Measurements from ENCODE around the gene FAM163B.

The FAM163B gene

DNA sequence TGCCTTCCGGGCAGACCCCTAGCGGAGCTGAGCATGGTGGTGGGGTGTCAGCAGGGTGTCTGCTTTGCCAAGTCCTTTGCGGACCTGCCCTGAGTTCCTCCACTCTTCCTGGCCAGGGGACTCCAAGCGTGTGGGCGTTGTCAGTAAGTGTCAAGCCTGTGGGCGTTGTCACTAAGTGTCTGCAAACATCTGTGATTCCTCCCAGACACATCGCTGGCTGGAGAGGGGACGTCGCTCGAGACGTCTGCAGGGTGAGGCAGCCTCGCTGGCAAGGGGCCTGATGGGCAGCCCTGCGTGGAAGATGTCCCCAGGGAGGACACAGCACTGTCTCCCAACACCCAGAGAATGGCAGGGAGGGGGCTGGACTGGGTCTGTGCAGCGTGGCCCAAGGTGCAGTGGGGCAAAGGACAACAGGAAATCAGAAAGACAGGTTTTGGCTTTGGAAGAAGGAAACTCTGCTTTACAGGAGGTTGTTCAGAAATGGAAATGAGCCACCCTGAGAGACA lies 45.8 kb downstream of the FAM163B start:
- Histone ChIP-seq H3K4me3 (ENCODE audit: low read depth, low read length) (no peak overlapping the region), H3K4ac (ENCODE audit: low read depth, low read length) (no peak overlapping the region), H2BK120ac (ENCODE audit: insufficient read depth, low read length, poor library complexity) (no peak overlapping the region), H3K4me2 (ENCODE audit: low read length) (no peak overlapping the region), H3K4me1 (ENCODE audit: control insufficient read depth in 1 of 2, insufficient read depth in 2 of 2, low read length in 2 of 2) (peaks cover 13% of the 10 kb centered on the region in 2 experiments), H2BK5ac (ENCODE audit: low read depth, low read length, poor library complexity) (no peak overlapping the region), H3K79me2 (ENCODE audit: control insufficient read depth, insufficient read depth, low read length, poor library complexity) (no peaks in the 10 kb centered on the region), H3K36me3 (ENCODE audit: control insufficient read depth in 1 of 2, insufficient read depth in 2 of 2, low read length in 2 of 2) (peaks cover 2 to 12% of the 10 kb centered on the region in 2 experiments), H2AK5ac (ENCODE audit: low read length) (no peak overlapping the region), H4K91ac (ENCODE audit: low read depth, low read length) (peak overlapping the region; percentile 11), H3K9me3 (ENCODE audit: insufficient read depth, low read depth, low read length) (no peaks in the 10 kb centered on the region), H3K14ac (ENCODE audit: low read length) (no peak overlapping the region), H3K18ac (ENCODE audit: low read length) (peak overlapping the region; percentile 5), H2BK12ac (ENCODE audit: low read length) (peak overlapping the region; percentile 4), H2AFZ (ENCODE audit: insufficient read depth, low read length, poor library complexity) (peak overlapping the region; percentile 7), H4K12ac (ENCODE audit: low read depth, low read length) (no peak overlapping the region), H3K27ac (ENCODE audit: low read depth, low read length) (no peak overlapping the region), H4K8ac (ENCODE audit: low read depth, low read length) (no peak overlapping the region), H3K27me3 (ENCODE audit: insufficient read depth, low read length) (no peaks in the 10 kb centered on the region), H3K79me1 (ENCODE audit: low read length) (peaks cover 7% of the 10 kb centered on the region), H3K9ac (ENCODE audit: low read length) (no peak overlapping the region), H3K23ac (ENCODE audit: low read length) (no peak overlapping the region)
- DNase-seq, result no peak
- no CpG with 5 or more reads among the region's 14 CpGs for WGBS (ENCODE audit: extremely low coverage, insufficient coverage, insufficient read length)

DNA sequence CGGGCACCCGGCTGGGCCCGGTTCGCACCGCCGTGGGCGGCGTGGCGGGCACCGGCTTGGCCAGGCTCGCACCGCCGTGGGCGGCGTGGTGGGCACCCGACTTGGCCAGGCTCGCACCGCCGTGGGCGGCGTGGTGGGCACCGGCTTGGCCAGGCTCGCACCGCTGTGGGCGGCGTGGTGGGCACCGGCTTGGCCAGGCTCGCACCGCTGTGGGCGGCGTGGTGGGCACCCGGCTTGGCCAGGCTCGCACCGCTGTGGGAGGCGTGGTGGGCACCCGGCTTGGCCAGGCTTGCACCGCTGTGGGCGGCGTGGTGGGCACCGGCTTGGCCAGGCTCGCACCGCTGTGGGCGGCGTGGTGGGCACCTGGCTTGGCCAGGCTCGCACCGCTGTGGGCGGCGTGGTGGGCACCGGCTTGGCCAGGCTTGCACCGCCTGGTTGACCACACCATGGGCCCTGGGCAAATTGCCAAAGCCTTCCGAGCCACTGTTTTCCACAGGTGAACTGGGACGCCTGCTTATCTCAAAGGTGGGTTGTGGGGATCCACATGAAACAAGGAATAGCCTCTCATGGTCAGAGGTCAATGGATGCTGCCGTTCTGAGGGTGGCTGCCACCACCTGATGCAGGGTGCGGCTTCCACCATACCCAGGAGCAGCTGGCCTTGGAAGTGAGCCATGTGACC lies 46.4 kb downstream of the FAM163B start:
- no peak for DNase-seq
- no peak overlapping the region for H3K4me3 ChIP-seq (ENCODE audit: low read depth, low read length)
- no peak overlapping the region for H3K4ac ChIP-seq (ENCODE audit: low read depth, low read length)
- H3K23ac ChIP-seq (ENCODE audit: low read length), result no peak overlapping the region
- no peak overlapping the region for H4K8ac ChIP-seq (ENCODE audit: low read depth, low read length)
- no peaks in the 10 kb centered on the region for H3K27me3 ChIP-seq (ENCODE audit: insufficient read depth, low read length)
- H2BK120ac ChIP-seq (ENCODE audit: insufficient read depth, low read length, poor library complexity), result no peak overlapping the region
- H2AK5ac ChIP-seq (ENCODE audit: low read length), result no peak overlapping the region
- peak overlapping the region; percentile 5 for H3K18ac ChIP-seq (ENCODE audit: low read length)
- whole genome bisulfite sequencing (ENCODE audit: extremely low coverage, insufficient coverage, insufficient read length), result no CpG with 5 or more reads among the region's 54 CpGs
- H3K27ac ChIP-seq (ENCODE audit: low read depth, low read length), result no peak overlapping the region
- H4K91ac ChIP-seq (ENCODE audit: low read depth, low read length), result peak overlapping the region; percentile 11
- no peak overlapping the region for H3K14ac ChIP-seq (ENCODE audit: low read length)
- peaks cover 7% of the 10 kb centered on the region for H3K79me1 ChIP-seq (ENCODE audit: low read length)
- peaks cover 2 to 12% of the 10 kb centered on the region in 2 experiments for H3K36me3 ChIP-seq (ENCODE audit: control insufficient read depth in 1 of 2, insufficient read depth in 2 of 2, low read length in 2 of 2)
- no peaks in the 10 kb centered on the region for H3K9me3 ChIP-seq (ENCODE audit: insufficient read depth, low read depth, low read length)
- no peak overlapping the region for H3K9ac ChIP-seq (ENCODE audit: low read length)
- H3K4me1 ChIP-seq (ENCODE audit: control insufficient read depth in 1 of 2, insufficient read depth in 2 of 2, low read length in 2 of 2), result peaks cover 17 to 18% of the 10 kb centered on the region in 2 experiments
- H3K4me2 ChIP-seq (ENCODE audit: low read length), result no peak overlapping the region
- H2AFZ ChIP-seq (ENCODE audit: insufficient read depth, low read length, poor library complexity), result peak overlapping the region; percentile 7
- peak overlapping the region; percentile 4 for H2BK12ac ChIP-seq (ENCODE audit: low read length)
- H4K12ac ChIP-seq (ENCODE audit: low read depth, low read length), result no peak overlapping the region
- no peak overlapping the region for H2BK5ac ChIP-seq (ENCODE audit: low read depth, low read length, poor library complexity)
- H3K79me2 ChIP-seq (ENCODE audit: control insufficient read depth, insufficient read depth, low read length, poor library complexity), result no peaks in the 10 kb centered on the region

DNA sequence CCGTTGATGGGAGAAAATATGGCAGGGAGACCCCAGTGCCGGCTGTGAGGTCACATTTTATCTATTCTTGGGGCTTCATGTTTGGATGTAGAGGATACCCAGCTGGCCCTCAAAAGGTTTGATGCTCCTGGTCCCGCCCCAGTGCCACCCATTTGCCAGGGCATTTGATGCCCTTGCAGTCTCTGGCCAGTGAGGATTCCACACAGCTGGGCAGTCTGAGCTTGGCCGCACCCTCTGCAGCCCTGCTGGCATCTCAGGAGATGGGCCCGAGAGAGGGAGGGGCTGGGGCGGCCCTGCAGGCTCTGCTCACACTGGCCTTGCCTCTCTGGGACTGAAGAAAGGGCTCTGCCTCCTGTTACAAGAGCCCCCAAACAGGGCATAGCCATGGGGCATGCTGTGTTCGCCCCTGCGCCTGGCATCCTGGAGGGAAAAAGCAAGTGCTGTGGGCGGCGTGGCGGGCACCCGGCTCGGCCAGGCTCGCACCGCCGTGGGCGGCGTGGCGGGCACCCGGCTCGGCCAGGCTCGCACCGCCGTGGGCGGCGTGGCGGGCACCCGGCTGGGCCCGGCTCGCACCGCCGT lies 47.1 kb downstream of the FAM163B start:
- WGBS (ENCODE audit: extremely low coverage, insufficient coverage, insufficient read length), result no CpG with 5 or more reads among the region's 32 CpGs
- Histone ChIP-seq H2BK120ac (ENCODE audit: insufficient read depth, low read length, poor library complexity) (no peak overlapping the region), H4K12ac (ENCODE audit: low read depth, low read length) (no peak overlapping the region), H2BK12ac (ENCODE audit: low read length) (peak overlapping the region; percentile 20), H4K8ac (ENCODE audit: low read depth, low read length) (no peak overlapping the region), H3K79me2 (ENCODE audit: control insufficient read depth, insufficient read depth, low read length, poor library complexity) (peaks cover 2% of the 10 kb centered on the region), H3K36me3 (ENCODE audit: control insufficient read depth in 1 of 2, insufficient read depth in 2 of 2, low read length in 2 of 2) (peaks cover 2 to 15% of the 10 kb centered on the region in 2 experiments), H3K9ac (ENCODE audit: low read length) (no peak overlapping the region), H2AK5ac (ENCODE audit: low read length) (peak overlapping the region; percentile 26), H3K4me1 (ENCODE audit: control insufficient read depth in 1 of 2, insufficient read depth in 2 of 2, low read length in 2 of 2) (peaks cover 24 to 25% of the 10 kb centered on the region in 2 experiments), H3K4ac (ENCODE audit: low read depth, low read length) (no peak overlapping the region), H3K23ac (ENCODE audit: low read length) (no peak overlapping the region), H3K4me3 (ENCODE audit: low read depth, low read length) (no peak overlapping the region), H3K18ac (ENCODE audit: low read length) (no peak overlapping the region), H2AFZ (ENCODE audit: insufficient read depth, low read length, poor library complexity) (no peak overlapping the region), H4K91ac (ENCODE audit: low read depth, low read length) (peak overlapping the region; percentile 41), H3K4me2 (ENCODE audit: low read length) (no peak overlapping the region), H2BK5ac (ENCODE audit: low read depth, low read length, poor library complexity) (no peak overlapping the region), H3K14ac (ENCODE audit: low read length) (no peak overlapping the region), H3K79me1 (ENCODE audit: low read length) (peaks cover 8% of the 10 kb centered on the region), H3K9me3 (ENCODE audit: insufficient read depth, low read depth, low read length) (no peaks in the 10 kb centered on the region), H3K27me3 (ENCODE audit: insufficient read depth, low read length) (no peaks in the 10 kb centered on the region), H3K27ac (ENCODE audit: low read depth, low read length) (no peak overlapping the region)
- DNase-seq, result no peak

DNA sequence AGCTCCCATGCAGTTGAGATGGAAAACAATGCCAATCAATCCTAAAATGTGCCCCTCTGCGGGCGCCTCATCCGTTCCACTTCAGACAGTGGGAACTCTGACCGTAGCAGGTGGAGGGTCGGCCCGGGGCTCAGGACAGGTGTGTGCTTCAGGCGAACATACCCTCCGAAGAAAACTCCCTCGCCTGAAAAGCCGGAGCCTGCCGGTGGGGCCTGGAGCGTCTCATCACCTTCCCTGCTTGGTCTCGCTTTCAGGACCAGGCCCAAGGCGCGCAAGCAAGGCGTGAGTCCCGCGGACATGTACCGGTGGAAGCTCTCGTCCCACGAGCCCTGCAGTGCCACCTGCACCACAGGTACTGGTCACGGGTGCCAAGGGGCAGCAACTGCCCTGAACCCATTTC lies 48.2 kb downstream of the FAM163B start:
- H3K18ac ChIP-seq (ENCODE audit: low read length), result no peak overlapping the region
- peak overlapping the region; percentile 13 for H4K91ac ChIP-seq (ENCODE audit: low read depth, low read length)
- no peak overlapping the region for H3K9ac ChIP-seq (ENCODE audit: low read length)
- no peak for DNase-seq
- H3K27me3 ChIP-seq (ENCODE audit: insufficient read depth, low read length), result no peaks in the 10 kb centered on the region
- H2BK120ac ChIP-seq (ENCODE audit: insufficient read depth, low read length, poor library complexity), result no peak overlapping the region
- no peak overlapping the region for H2BK5ac ChIP-seq (ENCODE audit: low read depth, low read length, poor library complexity)
- WGBS (ENCODE audit: extremely low coverage, insufficient coverage, insufficient read length), result no CpG with 5 or more reads among the region's 22 CpGs
- H4K12ac ChIP-seq (ENCODE audit: low read depth, low read length), result no peak overlapping the region
- H2BK12ac ChIP-seq (ENCODE audit: low read length), result peak overlapping the region; percentile 16
- no peak overlapping the region for H3K4me3 ChIP-seq (ENCODE audit: low read depth, low read length)
- H3K14ac ChIP-seq (ENCODE audit: low read length), result no peak overlapping the region
- H3K36me3 ChIP-seq (ENCODE audit: control insufficient read depth in 1 of 2, insufficient read depth in 2 of 2, low read length in 2 of 2), result peaks cover 2 to 16% of the 10 kb centered on the region in 2 experiments
- peaks cover 11% of the 10 kb centered on the region for H3K79me1 ChIP-seq (ENCODE audit: low read length)
- no peaks in the 10 kb centered on the region for H3K9me3 ChIP-seq (ENCODE audit: insufficient read depth, low read depth, low read length)
- H3K4me2 ChIP-seq (ENCODE audit: low read length), result no peak overlapping the region
- no peak overlapping the region for H3K4ac ChIP-seq (ENCODE audit: low read depth, low read length)
- H3K79me2 ChIP-seq (ENCODE audit: control insufficient read depth, insufficient read depth, low read length, poor library complexity), result peaks cover 2% of the 10 kb centered on the region
- no peak overlapping the region for H2AK5ac ChIP-seq (ENCODE audit: low read length)
- H2AFZ ChIP-seq (ENCODE audit: insufficient read depth, low read length, poor library complexity), result no peak overlapping the region
- peaks cover 31 to 32% of the 10 kb centered on the region in 2 experiments for H3K4me1 ChIP-seq (ENCODE audit: control insufficient read depth in 1 of 2, insufficient read depth in 2 of 2, low read length in 2 of 2)
- no peak overlapping the region for H4K8ac ChIP-seq (ENCODE audit: low read depth, low read length)
- H3K27ac ChIP-seq (ENCODE audit: low read depth, low read length), result no peak overlapping the region
- H3K23ac ChIP-seq (ENCODE audit: low read length), result no peak overlapping the region

All from trophoblast cell (in vitro differentiated cells and primary cell).